DMS153 (cell line): ENCODE data around the gene GARNL3.

ENCODE experiments used
- DNase-seq: peaks from one replicate; lab custom pipeline; 2025; lab: John Stamatoyannopoulos, UW

Gene GARNL3

DNA sequence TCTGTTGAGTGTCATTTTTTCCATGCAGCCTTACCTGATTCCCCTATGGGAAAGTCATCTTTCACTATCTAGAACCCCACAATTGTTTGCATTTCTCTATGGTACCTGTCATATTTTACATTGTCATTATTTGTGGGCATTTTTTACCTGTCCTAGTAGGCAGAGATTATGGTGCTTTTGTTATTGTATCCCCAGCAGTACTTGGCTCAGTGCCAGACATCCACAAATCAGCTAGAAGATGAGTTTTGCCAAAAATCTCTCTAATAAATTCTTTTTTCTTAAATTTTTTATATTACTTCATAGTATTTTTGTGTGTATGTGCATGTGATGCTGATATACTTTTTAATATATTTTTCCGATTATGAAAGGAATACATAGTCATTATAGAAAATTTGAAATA, 13.2 kb downstream of the GARNL3 start:
- no peak for DNase-seq

DNA sequence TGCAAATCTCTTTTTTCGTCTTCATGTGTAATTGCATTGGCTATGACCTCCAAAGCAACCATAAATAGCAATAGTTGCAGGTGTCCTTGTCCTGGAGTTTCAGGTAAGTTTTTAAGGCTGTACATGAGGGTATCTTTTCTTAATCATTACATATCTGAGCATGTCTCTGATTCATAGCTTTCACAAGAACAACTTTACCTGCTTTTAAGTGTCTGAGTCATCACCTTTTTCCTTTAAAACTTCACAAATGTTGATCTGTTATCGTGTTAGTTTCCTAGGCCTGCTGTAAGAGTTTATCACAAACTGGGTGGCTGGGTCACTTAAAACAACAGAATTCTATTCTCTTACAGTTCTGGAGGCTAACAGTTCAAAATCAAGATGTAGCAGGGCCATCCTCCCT, 13.8 kb downstream of the GARNL3 start:
- DNase-seq: no peak

DNA sequence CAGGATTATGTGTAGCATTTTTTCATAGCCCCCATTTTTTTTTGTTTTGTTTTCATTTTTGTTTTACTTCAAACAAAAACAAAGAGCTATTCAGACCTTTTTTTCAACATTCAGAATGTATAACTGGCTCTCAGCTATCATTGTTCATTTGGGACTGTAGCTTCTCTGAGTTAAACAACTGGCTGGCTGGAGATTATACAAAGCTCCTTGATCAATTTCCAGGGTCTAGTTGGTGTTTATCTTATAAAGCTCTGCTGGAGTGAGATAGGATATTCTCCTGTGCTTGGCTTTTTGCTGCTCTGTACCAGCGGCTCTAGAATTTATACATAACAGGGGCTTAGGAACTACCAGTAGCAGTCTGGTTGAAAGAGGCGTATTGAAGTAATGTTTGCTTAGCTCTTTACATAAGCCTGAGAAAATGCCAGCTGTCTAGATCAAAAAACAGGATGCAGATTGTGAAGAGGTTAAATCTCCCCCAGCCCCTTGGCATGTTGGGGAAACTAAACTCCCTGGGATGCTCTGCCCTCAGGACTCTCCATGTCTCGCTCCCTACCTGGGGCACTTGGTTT, 15.2 kb downstream of the GARNL3 start:
- peak; percentile 80 for DNase-seq

DNA sequence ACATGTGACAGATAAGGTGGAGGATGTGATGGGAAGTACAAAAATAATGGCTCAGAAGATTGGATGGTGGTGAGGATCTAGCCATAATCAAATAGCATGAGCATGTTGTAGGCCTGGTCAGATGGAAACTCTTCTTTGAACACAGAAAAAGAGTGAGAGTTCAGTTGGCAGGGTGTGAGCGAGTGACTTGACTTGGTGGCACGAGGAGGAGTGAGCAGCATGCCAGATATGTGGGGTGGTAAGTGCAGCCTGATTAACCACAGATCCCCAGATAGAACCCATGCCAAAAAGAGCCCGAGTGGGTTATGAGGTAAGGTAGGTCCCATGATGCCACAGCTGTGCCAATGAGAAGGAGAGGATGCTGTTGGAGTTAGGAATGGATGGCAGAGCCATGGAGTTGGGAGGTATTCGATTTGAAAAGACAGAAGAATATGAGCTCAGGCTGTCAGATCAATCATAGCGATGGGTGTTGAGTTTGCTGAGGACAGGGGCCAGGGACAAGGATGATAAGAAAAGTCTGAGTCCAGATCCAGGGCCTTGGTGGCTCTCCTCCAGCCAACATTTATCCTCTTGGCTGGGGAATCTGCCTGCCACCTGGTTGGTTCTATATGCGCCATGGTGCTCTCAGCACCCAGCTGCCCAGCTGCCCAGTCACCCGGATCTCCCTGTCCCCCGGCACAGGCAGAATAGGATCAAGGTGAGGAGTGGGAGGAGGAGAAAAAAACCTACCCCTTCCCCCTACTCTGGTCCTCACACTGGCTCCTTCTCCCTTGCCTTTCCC, 16.5 kb downstream of the GARNL3 start:
- DNase-seq: no peak

DNA sequence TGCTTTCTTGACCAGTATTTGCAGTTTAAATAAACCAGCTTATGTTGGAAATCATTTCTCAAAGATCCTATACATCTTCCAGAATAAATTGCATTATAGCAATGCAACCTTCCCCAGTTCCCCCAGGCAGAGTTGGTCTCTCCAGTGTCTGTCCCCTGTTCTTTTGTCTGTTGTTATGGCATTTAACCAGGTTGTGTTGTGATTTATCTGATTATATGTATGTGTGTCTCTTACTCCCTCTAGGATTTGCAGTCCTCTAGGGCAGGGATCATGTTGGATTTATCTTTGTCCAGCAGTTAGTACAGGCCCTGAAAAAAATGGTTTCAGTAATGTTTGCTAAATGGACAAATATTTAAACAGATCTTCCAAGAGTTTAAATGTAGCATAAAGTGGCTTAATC, 17.3 kb downstream of the GARNL3 start:
- DNase-seq: no peak

DNA sequence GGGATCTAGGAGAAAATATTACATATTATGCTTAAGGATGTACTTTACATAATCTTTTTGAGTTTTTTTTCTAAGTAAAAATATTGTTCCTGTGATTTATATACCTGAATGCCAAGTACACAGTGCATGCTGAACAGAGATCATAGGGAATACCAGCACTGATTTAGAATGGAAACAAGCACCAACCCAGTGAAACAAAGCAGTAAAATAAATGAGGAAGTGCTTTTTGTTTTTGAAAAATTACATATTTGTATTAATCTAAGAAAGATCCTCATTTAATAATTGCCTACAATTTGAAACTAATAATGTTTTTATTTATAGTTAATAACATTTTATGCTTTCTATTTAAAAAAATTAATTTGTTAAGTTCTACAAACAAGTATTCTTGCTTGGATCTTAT, 18.0 kb downstream of the GARNL3 start:
- no peak for DNase-seq

DNA sequence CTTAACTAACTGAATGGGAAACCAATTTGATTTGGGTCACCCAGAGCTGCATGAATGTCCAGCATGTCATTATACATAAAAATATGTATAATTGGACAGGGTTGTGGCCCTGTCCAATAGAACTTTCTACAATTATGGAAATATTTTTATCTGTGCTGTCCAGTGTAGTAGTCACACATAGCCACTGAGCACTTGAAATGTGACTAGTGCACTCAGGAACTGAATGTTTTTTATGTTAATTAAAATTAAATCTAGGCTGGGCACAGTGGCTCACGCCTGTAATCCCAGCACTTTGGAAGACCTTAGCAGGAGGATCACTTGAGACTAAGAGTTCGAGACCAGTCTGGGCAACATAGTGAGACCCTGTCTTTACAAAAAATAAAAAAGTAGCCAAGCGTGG, 18.6 kb downstream of the GARNL3 start:
- DNase-seq: no peak

DNA sequence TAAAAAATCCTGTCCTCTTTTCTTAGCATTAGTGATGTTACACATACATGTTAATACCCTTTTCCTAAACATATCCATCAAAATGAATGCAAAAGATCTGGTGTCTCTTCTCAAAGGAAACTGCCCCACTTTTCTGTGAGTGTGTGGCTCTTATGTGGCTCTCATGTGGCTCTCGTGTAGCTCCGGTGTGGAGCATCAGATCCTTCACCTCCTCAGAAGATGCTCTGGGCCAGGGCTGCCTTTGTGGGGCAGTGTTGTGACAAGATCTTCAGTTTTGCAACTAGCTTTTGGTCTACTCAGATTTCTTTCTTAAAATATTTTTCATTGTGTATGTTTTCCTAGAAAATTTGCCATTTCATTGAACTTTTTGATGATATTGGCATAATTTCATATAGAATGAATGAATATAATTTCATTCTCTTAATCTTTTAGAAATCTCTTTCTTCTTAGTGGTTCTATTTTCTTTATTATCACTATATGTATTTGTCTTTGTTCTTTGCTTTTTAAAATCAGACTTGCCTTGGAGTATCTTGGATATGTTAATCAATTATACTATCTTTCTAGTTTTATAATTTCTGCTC, 19.4 kb downstream of the GARNL3 start:
- no peak for DNase-seq

DNA sequence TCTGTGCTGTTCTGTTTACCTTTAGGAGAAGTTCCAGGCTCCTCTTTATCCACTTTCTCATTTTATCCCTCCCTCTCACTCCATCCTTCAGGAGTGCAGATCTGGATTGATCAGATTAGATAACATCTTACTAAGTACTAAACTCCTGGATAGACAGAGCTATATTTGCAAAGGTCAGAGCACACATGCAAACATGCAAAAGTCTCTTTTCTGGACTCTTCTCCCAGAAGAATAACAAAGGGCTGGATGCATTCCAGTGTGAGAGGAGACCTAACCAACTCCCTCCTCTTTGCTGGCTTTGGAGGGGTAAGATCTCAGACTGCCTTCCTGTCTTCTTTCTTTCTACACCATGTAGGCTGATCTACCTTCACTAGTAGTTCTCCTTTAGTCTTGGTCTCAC, 21.4 kb downstream of the GARNL3 start:
- no peak for DNase-seq

DNA sequence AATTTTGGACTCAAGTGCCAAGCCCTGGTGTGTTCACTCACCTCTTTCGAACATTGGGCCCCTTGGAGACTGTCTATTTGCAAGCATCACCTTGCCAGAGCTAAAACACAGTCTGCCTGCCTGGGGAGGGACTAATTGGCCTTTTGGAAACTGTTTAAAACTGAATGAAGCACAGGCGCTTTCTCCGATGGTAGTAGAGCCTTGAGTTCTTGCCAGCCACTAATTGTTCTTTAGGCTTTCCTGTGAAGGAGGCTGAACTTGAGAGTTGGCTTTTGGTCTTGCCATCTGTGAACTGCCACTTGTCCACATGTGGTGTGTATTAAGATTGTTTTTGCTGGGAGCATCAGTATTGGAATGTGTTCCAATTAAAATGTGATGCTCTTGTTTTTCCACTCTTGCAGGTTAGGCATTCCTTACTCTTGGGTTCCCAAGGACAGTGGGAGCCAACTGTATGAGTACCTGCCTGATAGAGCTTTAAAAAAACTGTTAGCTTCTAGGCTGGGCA, 26.0 kb downstream of the GARNL3 start:
- no peak for DNase-seq

DNA sequence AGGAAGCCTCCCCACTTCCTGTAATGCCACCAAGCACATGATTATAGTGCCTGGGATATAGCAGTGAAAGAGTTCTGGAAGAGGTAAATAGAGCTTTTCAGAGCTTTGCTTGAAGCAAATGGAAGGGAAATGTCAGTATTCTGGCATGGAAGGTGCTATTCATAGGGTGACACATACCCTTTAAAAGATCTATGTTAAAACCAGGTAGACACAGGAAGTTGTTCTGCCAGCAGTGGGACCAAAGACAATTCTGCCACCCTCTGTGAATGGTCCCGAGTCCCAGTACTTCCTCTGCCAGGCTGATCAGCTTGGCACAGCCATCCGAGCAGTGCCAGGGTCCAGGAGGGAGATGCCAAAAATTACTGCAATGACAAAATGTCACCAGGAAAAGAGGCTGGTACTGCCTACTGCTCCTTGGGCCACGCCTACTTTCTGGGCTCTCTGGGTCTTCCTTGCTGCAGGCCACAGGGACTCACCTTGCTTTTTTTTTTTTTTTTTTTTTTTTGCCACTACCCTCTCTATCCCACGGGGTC, 26.7 kb downstream of the GARNL3 start:
- no peak for DNase-seq

DNA sequence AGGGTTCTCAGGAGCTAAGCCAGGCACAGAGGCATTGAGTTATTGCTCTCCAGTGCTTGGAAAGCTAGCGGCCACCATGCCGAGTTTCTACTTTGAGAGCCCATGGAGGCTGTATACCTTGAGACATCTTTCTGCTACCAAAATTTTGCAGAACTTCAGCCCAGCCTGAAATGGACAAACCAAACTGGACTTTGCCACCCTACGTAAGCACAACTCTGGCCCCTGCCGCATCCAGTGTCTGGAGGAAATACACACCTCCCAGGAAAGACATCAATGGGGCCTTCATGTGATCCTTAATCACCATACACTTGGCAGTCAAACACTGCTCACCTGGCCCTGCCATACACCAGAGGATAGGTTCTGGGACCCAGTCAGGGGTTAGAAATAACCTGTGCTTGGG, 27.8 kb downstream of the GARNL3 start:
- DNase-seq: no peak

DNA sequence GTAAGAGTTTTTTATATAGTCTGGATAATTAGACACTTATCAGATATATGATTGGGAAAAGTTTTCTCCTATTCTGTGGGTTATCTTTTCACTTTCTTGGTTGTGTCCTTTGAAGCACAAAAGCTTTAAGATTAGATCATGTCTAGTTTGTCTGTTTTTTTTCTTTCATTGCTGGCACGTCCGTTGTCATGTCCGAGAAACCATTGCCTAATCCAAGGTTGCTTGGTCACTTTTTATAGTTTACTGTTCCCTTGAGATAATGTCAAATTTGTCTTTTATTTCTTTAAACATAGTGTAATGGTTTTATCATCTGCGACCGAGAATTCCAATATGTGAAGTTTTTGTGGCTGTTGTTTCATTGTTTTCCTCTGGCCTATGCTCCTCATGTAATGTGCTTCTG, 28.8 kb downstream of the GARNL3 start:
- DNase-seq: no peak

DNA sequence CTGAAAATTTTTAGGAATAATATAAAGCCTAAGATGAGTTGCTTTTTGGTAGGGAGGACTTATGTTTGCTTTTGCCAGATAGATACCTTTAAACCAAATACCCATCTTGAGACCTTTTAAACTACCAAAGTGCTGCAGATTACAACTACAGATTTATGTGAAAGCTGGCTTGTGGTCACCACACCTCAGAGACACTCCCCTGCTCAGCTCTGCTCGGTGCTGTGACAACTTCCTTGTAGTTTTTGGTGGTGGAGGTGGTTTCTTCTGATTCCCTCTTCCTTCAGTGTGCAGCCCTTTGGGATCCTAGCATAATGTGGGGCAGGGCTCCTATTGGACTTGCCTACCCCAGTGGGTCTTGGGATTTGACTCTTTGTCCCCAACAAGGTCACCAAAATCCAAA, 29.2 kb downstream of the GARNL3 start:
- DNase-seq: no peak

DNA sequence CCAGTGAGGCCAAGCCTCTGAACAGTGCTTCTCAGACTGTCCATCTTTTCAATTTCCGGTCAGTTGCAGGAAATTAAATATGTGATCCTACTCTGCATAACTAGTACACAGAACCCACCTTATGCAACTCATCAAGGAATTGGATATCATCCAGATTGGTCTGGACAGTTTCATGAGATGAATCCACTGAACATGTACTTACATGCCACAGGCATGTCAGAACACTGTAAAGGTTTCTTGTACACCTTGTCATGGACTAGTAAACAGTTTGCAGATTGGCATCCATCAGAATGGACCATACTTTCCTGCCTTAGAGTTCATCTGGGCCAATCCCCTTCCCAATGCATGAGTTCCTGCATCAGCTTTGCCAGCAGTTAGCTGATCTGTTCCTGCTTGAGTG, 30.4 kb downstream of the GARNL3 start:
- no peak for DNase-seq

DNA sequence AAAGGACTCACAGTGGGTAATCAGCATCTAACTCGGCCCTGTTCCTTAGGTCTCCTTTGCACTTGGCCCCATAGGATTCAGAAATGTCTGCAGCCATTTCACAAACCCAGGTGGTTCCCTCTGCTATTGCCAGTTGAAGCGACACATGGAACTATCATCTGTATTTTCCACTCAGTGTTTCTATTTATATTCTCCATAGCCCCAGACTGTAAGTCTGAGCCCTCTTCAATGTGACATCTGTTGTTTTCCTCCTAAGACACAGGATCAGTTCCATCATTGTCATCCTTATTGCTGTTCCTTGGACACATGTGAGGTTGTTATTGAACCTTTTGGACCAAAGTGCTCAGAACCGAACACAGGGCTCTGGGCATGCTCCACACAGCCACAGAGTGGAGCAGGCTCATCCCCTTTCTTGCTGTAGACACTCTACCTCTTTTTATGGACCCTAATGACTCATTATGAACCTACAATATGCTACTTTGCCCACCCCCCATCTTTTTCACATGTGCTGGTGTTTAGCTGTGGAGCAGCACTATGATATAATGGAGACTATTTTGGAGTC, 36.4 kb downstream of the GARNL3 start:
- DNase-seq: no peak

DNA sequence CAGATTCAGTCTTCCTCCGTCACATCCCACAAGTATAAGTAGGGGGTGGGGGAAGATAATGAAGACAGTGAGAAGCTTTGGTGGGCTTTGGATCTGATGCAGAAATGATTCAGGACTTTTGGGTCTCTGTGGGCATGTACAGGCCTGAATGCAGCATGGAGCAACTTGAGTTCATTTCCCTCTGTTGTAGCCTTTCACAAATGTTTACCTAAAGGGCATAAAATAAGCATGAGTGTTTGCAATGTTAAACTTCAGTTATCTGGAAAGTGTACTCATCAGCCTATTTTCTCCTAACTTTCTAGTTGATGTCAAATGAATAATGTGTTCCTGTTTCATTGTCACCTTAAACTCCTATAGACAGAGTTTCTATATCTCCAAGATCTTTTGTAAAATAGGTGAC, 39.3 kb downstream of the GARNL3 start:
- DNase-seq: peak; percentile 47

DNA sequence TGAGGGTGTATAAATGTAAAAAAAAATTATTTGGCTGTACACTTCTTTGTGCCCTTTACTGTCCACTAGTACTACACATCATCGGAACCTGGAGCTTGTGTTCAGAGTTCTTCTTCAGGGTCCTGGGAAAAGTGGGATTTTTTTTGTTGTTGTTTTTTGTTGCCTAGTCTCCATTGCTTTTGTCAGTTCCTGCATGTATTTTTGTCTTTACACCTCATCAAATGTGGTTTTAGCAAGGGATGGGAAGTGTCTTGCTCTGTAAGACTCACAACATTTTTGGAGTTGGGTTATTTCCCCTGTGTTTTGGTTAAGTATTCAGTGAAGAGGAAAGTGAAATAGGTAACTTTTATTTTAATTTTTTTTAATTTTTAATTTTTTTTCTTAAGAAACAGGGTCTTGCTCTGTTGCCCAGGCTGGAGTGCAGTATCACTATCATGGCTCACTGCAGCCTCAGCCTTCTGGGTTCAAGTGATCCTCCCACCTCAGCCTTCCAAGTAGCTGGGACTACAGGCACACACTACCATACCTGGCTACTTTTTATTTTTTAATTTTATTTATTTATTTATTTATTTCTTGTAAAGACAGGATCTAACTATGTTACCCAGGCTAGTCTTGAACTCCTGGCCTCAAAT, 40.7 kb downstream of the GARNL3 start:
- no peak for DNase-seq

DNA sequence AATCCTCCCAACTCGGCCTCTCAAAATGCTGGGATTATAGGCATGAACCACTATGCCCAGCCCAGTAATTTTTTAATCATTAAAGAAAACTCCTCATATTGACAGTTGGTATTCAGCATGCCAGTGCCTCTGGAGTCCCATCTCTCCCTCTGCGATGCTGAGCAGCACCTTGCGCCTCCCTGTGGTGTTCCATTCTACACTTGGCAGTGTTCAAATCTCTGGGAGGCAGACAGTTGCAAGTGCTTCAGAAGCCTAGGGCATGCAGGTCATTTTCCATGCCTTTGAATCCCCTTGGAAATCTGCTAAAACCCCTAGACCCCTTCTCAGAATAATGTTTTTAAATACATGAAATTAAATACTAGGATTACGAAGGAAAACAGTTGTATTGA, 41.3 kb downstream of the GARNL3 start:
- DNase-seq: no peak

DNA sequence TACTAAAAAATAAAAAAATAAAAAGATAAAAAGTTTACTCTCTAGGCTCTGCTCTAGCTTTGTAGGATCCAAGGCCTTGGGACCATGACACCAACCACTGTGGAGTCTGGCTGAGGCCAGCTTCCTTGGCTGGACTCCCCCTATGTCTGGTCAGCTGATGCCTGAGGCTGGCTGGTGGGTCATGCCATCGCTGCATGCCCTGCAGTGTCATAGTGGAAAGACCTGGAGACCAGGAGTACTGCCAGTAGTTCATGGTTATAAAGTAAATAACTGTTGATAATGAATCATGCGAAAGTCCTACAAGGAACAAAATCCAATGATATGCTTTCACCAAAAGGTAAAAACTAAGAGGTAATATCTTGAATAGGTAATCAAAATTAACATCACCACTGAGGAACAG, 43.2 kb downstream of the GARNL3 start:
- DNase-seq: no peak

DNA sequence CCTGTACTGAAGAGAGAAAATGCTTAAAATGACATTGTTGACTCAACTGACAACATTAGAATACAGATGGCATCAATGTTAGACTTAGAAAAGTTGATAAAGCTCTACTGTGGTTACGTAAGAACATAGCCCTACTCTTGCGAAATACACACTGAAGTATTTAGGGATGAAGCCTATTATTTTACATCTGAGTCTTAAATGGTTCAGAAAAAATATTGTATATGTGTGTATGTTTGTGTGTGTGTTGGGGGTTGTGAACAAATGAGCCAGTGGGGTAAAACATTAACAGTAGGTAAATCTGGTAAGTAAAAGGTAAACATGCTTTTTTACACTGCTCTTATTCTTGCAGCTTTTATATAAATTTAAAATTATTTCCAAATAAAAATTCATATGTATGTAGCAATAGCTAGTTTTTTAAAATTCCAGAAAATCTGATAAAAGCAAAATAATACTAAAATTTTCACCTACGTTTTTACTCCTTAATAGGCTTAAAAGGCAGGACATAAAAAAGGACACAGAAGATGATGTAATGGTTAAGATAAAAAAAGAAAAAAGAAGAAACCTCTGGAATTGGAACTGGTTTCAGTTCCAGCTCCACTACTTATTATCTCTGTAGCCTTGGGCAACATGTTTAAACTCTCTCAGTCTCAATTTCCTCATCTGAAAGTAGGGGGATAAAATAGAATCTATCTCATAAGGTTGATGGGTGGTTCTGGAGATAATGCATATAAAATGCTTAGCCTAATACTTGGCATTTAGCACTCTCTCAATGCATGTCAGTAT, 44.3 kb downstream of the GARNL3 start:
- DNase-seq: no peak

DNA sequence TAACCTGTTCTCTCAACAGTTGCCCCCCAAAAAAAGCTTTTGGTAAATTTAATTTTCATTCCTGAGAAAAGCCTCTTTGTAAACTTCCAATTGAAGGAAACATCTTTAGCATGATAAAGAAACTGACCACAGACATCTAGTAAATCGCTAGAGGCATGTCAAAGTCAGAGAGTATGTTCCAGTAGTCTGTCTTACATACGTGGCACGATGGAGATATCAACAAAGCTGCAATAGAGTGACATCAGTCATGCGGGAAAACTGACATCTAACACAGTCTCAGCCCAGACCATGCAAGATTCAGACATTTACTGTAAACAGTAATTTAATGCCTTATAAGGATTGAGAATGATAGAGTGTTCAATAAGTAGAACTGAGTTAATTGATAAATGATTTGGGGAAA, 45.1 kb downstream of the GARNL3 start:
- no peak for DNase-seq
